IPS-20b (cell line): ENCODE data around the gene KLHL28.
A peak's percentile ranks its signal among the peaks of the same experiment; 100 is the strongest.

Experiments
- H3K27ac ChIP-seq: one replicate; pipeline ENCODE4 v1.5.1; 2013; ENCODE audit warnings: low read length
- H3K27me3 ChIP-seq: 2 replicates; pipeline ENCODE4 v1.6.1; 2013; ENCODE audit warnings: mild to moderate bottlenecking, low read length, inconsistent platforms; ENCODE audit not compliant: insufficient read depth
- H3K36me3 ChIP-seq: 2 replicates; pipeline ENCODE4 v1.6.1; 2013; ENCODE audit warnings: low read depth, mild to moderate bottlenecking, inconsistent platforms, low read length, moderate library complexity; ENCODE audit not compliant: insufficient read depth
- H3K4me1 ChIP-seq: 2 replicates; pipeline ENCODE4 v1.6.1; 2013; ENCODE audit warnings: mild to moderate bottlenecking, control low read depth, inconsistent platforms, low read length, moderate library complexity; ENCODE audit not compliant: insufficient read depth
- H3K4me3 ChIP-seq: 2 replicates; pipeline ENCODE4 v1.5.1; 2013; ENCODE audit warnings: mild to moderate bottlenecking, low read length, inconsistent platforms
- H3K9ac ChIP-seq: 2 replicates; pipeline ENCODE4 v1.6.1; 2013; ENCODE audit warnings: low read depth, mild to moderate bottlenecking, inconsistent platforms, low read length, moderate library complexity
- H3K9me3 ChIP-seq: 2 replicates; pipeline ENCODE4 v1.6.1; 2013; ENCODE audit warnings: mild to moderate bottlenecking, low read depth, low read length, inconsistent platforms; ENCODE audit not compliant: insufficient read depth

Gene KLHL28

DNA sequence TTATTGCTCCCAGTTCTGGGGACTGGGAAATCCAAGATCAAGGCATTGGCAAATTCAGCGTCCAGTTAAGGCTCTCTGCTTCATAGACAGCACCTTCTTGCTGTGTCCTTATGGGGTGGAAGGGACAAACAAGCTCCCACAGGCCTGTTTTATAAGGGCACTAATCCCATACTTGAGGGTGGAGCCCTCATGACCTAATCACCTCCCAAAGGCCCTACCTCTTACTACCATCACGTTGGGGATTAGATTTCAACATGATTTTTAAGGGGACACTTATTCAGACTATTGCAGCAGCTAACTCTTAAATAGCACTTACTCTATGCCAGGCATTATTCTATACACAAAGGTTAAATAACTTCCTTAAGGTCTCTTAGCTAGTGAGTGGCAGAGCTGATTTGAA is 17.5 kb upstream of the KLHL28 start:
- H3K9ac ChIP-seq = no peak overlapping the region
- H3K27ac ChIP-seq = no peak overlapping the region
- H3K9me3 ChIP-seq = no peaks in the 10 kb centered on the region
- H3K27me3 ChIP-seq = no peaks in the 10 kb centered on the region
- no peak overlapping the region for H3K4me3 ChIP-seq
- H3K4me1 ChIP-seq = no peaks in the 10 kb centered on the region
- no peaks in the 10 kb centered on the region for H3K36me3 ChIP-seq

DNA sequence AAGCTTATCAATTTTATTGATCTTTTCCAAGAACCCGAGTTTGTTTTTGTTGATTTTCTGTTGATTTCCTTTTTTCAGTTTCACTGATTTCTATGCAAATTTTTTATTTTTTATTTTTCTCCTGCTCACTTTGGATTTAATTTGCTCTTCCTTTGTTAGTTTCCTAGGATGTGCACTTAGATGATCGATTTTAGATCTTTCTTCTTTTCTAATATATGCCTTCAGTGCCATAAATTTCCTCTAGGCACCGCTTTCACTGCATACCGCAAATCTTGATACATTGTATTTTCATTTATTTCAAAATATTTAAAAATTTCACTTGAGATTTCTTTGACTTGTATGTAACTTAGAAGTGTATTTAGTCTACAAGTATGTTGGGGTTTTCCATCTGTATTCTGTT is 9.7 kb upstream of the KLHL28 start:
- H3K9me3 ChIP-seq = no peaks in the 10 kb centered on the region
- H3K4me3 ChIP-seq = no peak overlapping the region
- no peak overlapping the region for H3K27ac ChIP-seq

DNA sequence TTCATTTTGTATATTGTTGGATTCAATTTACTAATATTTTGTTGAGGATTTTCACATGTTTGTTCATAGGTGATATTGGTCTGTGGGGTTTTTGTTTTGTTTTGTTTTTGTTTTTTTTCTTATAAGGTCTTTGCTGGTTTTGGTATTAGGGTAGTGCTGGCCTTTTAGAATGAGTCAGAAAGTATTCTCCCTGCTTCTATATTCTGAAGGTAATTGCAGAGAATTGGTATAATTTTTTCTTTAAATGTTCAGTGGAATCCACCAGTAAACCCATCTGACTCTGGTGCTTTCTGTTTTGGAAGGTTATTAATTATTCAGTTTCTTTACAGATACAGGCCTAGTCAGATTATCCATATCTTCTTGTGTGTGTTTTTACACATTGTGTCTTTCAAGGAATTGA is 9.2 kb upstream of the KLHL28 start:
- no peak overlapping the region for H3K4me3 ChIP-seq
- H3K36me3 ChIP-seq = no peaks in the 10 kb centered on the region
- H3K27me3 ChIP-seq = no peaks in the 10 kb centered on the region
- no peaks in the 10 kb centered on the region for H3K9me3 ChIP-seq
- H3K27ac ChIP-seq = no peak overlapping the region
- H3K9ac ChIP-seq = no peak overlapping the region
- no peaks in the 10 kb centered on the region; the same call in 1 of the 2 replicates for H3K4me1 ChIP-seq

More for the DNA sequence above, 9.7 kb upstream of the KLHL28 start:
- Histone ChIP-seq H3K36me3 (no peaks in the 10 kb centered on the region), H3K27me3 (no peaks in the 10 kb centered on the region), H3K9ac (no peak overlapping the region), H3K4me1 (no peaks in the 10 kb centered on the region; the same call in 1 of the 2 replicates)

GRCh38 chr14:44968714-44969113 is 7.0 kb upstream of the KLHL28 start:
- Histone ChIP-seq H3K4me3 (no peak overlapping the region), H3K27ac (no peak overlapping the region), H3K9me3 (no peaks in the 10 kb centered on the region), H3K27me3 (no peaks in the 10 kb centered on the region), H3K4me1 (peaks cover 4% of the 10 kb centered on the region; the same call in 1 of the 2 replicates), H3K9ac (no peak overlapping the region), H3K36me3 (no peaks in the 10 kb centered on the region)

DNA sequence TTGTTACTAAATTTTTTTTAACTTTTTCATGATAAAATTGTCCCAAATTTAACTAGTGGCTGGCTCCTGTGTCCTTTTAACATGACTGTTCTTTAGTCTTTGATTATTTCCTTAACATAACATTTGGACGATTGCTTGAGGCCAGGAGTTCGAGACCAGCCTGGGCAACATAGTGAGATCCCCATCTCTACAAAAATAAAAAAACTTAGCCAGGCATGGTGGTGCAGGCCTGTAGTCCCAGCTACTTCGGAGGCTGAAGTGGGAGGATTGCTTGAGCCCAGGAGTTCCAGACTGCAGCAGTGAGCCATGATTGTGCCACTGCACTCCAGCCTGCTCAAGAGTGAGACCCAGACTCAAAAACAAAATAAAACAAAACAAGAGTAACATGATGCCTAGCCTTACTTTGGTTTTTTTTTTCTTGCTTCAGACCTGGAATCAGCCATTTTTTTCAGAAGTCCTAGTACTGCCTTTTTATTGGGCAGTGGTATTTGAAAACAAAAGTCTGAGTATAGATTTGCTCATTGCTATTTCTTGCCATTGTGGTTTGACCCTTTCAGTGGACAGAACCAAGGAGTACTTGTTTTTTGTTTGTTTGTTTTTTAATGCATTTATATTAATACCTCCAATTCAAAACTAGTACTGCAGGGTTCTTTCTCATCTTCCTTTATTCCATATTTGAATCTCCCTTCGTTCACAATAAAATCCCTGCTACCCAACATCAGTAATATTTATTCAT is 5.0 kb upstream of the KLHL28 start:
- Histone ChIP-seq H3K36me3 (no peaks in the 10 kb centered on the region), H3K27me3 (no peaks in the 10 kb centered on the region), H3K9me3 (no peaks in the 10 kb centered on the region), H3K9ac (no peak overlapping the region; the same call in 1 of the 2 replicates), H3K4me1 (peaks cover 4% of the 10 kb centered on the region; the same call in 1 of the 2 replicates), H3K4me3 (peak overlapping the region; percentile 46), H3K27ac (no peak overlapping the region)

DNA sequence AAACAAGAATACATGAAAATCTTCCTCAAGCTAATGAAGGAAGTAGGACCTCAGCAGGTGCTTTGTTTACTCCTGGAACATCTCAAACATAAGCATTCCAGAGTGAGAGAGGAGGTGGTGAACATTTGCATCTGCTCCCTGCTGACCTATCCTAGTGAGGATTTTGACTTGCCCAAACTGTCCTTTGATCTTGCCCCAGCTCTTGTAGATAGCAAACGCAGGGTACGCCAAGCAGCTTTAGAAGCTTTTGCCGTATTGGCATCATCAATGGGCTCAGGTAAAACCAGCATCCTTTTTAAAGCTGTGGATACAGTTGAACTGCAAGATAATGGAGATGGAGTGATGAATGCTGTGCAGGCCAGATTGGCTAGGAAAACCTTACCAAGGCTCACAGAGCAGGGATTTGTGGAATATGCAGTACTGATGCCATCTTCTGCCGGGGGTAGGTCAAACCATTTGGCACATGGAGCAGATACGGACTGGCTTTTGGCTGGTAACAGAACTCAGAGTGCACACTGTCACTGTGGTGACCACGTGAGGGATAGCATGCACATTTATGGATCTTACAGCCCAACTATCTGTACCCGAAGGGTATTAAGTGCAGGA is 2.1 kb upstream of the KLHL28 start:
- Histone ChIP-seq H3K4me1 (peaks cover 7% of the 10 kb centered on the region), H3K4me3 (peak overlapping the region; percentile 90), H3K27me3 (no peaks in the 10 kb centered on the region), H3K36me3 (no peaks in the 10 kb centered on the region), H3K9me3 (no peaks in the 10 kb centered on the region), H3K9ac (0 out of 2 replicates have a peak overlapping the region, but pooled peaks have one; percentile 29), H3K27ac (no peak overlapping the region)

DNA sequence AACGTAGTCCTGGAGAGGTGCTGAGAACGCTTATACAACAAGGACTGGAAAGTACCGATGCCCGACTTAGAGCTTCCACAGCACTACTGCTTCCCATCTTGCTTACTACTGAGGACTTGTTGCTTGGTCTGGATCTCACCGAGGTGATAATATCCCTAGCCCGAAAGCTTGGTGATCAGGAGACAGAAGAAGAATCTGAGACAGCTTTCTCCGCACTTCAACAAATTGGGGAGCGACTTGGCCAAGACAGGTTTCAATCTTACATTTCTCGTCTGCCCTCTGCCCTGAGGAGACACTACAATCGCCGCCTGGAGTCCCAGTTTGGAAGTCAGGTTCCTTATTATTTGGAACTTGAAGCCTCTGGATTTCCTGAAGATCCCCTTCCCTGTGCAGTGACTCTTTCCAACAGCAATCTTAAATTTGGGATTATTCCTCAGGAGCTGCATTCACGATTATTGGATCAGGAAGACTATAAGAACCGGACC is 1.3 kb upstream of the KLHL28 start:
- no peaks in the 10 kb centered on the region for H3K27me3 ChIP-seq
- no peaks in the 10 kb centered on the region for H3K36me3 ChIP-seq
- H3K27ac ChIP-seq = no peak overlapping the region
- H3K4me1 ChIP-seq = peaks cover 7% of the 10 kb centered on the region
- peak overlapping the region; percentile 90 for H3K4me3 ChIP-seq
- H3K9me3 ChIP-seq = no peaks in the 10 kb centered on the region
- H3K9ac ChIP-seq = peak overlapping the region; percentile 85; the same call in 1 of the 2 replicates

- Histone ChIP-seq H3K4me3 (peak overlapping the region; percentile 90), H3K27ac (peak overlapping the region; percentile 42), H3K9me3 (no peaks in the 10 kb centered on the region), H3K27me3 (no peaks in the 10 kb centered on the region), H3K36me3 (no peaks in the 10 kb centered on the region), H3K4me1 (peaks cover 7% of the 10 kb centered on the region), H3K9ac (peak overlapping the region; percentile 85; the same call in 1 of the 2 replicates)
These were observed 742 bp upstream of the KLHL28 start for GRCh38 chr14:44962334-44963043.

- Histone ChIP-seq H3K4me1 (peaks cover 7% of the 10 kb centered on the region; the same call in 1 of the 2 replicates), H3K36me3 (no peaks in the 10 kb centered on the region), H3K27ac (no peak overlapping the region), H3K9ac (peak overlapping the region; percentile 82), H3K27me3 (no peaks in the 10 kb centered on the region), H3K9me3 (no peaks in the 10 kb centered on the region), H3K4me3 (peak overlapping the region; percentile 90)
These were observed 595 bp downstream of the KLHL28 start for GRCh38 chr14:44961151-44961553.

DNA sequence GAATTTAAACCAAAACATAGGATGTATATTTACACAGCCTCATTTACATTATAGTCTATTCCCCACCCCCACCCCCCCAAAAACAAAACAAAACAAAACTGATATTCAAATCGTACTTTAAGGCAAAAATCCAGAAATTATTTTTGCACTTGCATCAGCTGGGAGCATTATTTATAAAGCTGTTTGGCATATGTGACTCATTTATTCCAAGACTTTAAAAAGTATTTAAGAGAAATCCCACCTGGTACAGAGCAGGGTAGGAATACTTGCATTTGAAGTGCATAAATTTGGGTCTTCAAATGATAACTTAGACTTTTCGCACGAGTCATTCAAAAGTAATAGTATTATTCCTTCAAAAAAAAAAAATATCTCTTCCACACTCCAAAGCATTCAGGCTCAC is 1.1 kb downstream of the KLHL28 start:
- H3K4me1 ChIP-seq = peaks cover 7% of the 10 kb centered on the region; the same call in 1 of the 2 replicates
- peak overlapping the region; percentile 90 for H3K4me3 ChIP-seq
- no peaks in the 10 kb centered on the region for H3K27me3 ChIP-seq
- no peak overlapping the region for H3K27ac ChIP-seq
- H3K9ac ChIP-seq = peak overlapping the region; percentile 82; the same call in 1 of the 2 replicates
- no peaks in the 10 kb centered on the region for H3K36me3 ChIP-seq
- no peaks in the 10 kb centered on the region for H3K9me3 ChIP-seq

- no peaks in the 10 kb centered on the region for H3K27me3 ChIP-seq
- no peaks in the 10 kb centered on the region for H3K36me3 ChIP-seq
- H3K4me3 ChIP-seq = peak overlapping the region; percentile 90
- H3K4me1 ChIP-seq = peaks cover 7% of the 10 kb centered on the region; the same call in 1 of the 2 replicates
- H3K9ac ChIP-seq = peak overlapping the region; percentile 82; the same call in 1 of the 2 replicates
- H3K9me3 ChIP-seq = no peaks in the 10 kb centered on the region
- H3K27ac ChIP-seq = no peak overlapping the region
These were observed 1.6 kb downstream of the KLHL28 start for GRCh38 chr14:44960146-44960545.
